Heart left ventricle (tissue), 16 donors: Measurements from ENCODE around the gene DSTN. TPM values are rescaled to one million over a fixed set of nuclear protein-coding genes. Genes with fewer than 3 reads are reported as not detected.

ENCODE experiments used
- ATAC-seq, 4 donors: fragments of 200-7000 bp; cut with Tn5 transposase; one replicate each; pipeline ENCODE4 v1.9.1; 2020 to 2022; ENCODE audit warnings: moderate library complexity in 4 of 4, mild to moderate bottlenecking in 3 of 4, moderate number of reproducible peaks in 1 of 4
- DNase-seq, 5 donors: peaks; one replicate each; pipeline ENCODE4 v3.0.0-alpha.2; 2020
- H3K27ac ChIP-seq, 12 donors: fragments of 200-600 bp; sonication (generic) in 4 of 12; one replicate each; pipeline versions ENCODE4 v1.5.0 to v1.8.0; 2016 to 2022; ENCODE audit warnings: mild to moderate bottlenecking in 2 of 12
- H3K27me3 ChIP-seq, 9 donors: fragments of 200-600 bp; sonication (generic) in 2 of 9; one replicate each; pipeline versions ENCODE4 v1.5.1 to v1.8.0; 2016 to 2022; ENCODE audit warnings: mild to moderate bottlenecking in 3 of 9
- H3K36me3 ChIP-seq, 9 donors: fragments of 200-600 bp; sonication (generic) in 2 of 9; one replicate each; pipeline versions ENCODE4 v1.5.0 to v1.8.0; 2018 to 2022; ENCODE audit warnings: mild to moderate bottlenecking in 2 of 9
- H3K4me1 ChIP-seq, 12 donors: fragments of 200-600 bp; sonication (generic) in 4 of 12; one replicate each; pipeline versions ENCODE4 v1.5.0 to v1.8.0; 2016 to 2022; ENCODE audit warnings: mild to moderate bottlenecking in 3 of 12
- H3K4me3 ChIP-seq, 12 donors: fragments of 200-600 bp; sonication (generic) in 4 of 12; one replicate each; pipeline versions ENCODE4 v1.5.0 to v1.8.0; 2017 to 2022; ENCODE audit warnings: mild to moderate bottlenecking in 9 of 12, moderate library complexity in 4 of 12
- H3K9me3 ChIP-seq, 12 donors: fragments of 200-600 bp; sonication (generic) in 4 of 12; one replicate each; pipeline versions ENCODE4 v1.5.0 to v1.8.0; 2016 to 2022; ENCODE audit warnings: mild to moderate bottlenecking in 1 of 12
- CTCF ChIP-seq, 12 donors: fragments of 200-600 bp; sonication (generic) in 4 of 12; IDR thresholded peaks; one replicate each; pipeline versions ENCODE4 v1.5.0 to v1.8.0; 2018 to 2022; ENCODE audit warnings: antibody characterized with exemption in 12 of 12, mild to moderate bottlenecking in 5 of 12
- POLR2A ChIP-seq, 2 donors: fragments of 450-650 bp; IDR thresholded peaks; one replicate each; pipeline ENCODE4 v1.6.1; 2017; ENCODE audit warnings: antibody characterized with exemption in 2 of 2, mild to moderate bottlenecking in 2 of 2, moderate library complexity in 2 of 2
- WGBS, 4 donors: extraction: QIAGEN DNeasy Blood & Tissue Kit in 2 of 4; methylation state at CpG; one replicate each; pipeline versions ENCODE4 v1.1.5 to v1.1.7; 2013 to 2018; 5-methylcytosine and 5-hydroxymethylcytosine counted together
- intact Hi-C, 10 donors: fragments of 100-400 bp; cut with DNase I; formaldehyde crosslinking; loops; one replicate each; pipeline versions ENCODE4 v1.11.1 to v1.14.2; 2022
- polyA plus RNA-seq, 2 donors: library from polyadenylated mRNA; stranded (reverse); fragments of 200-250 nt; gene quantifications; one replicate each; pipeline ENCODE4 v1.2.3, GENCODE V29; 2013
- total RNA-seq, 9 donors: library from RNA; depleted of rRNA in 2 of 9; stranded (reverse); fragments of >200 nt in 2 of 9; fragmentation: NEBNext Ultra II Directional in 3 of 9; extraction: Animal tissue kit (Norgen Biotek cat#: 25700) in 3 of 9; gene quantifications; one replicate each; pipeline versions ENCODE4 v1.1.0 to v1.2.4, GENCODE V29; 2016 to 2023
- donor health status: ischemic (EF 13 %, LVEDD 7.1; RV severe dilation, severe dysfunction).
- donor health status: healthy with polysubstance abuse.
- donor health status: DM: no; HTN: yes; CAD: no.
- donor health status: DM: no; HTN: no; CAD: no.
- donor health status: ischemic (EF 25% LVEDD 6.9; RV normal size, moderate dysfunction).
- donor health status: ischemic (EF 25% LVEDD 5.7; RV mildly dilated, moderate dysfunction).
- donor health status: healthy.
- donor health status: DM: yes; HTN: yes; CAD: no.
- donor health status: ischemic (EF 35%, LVEDD 5.7; RV mildly dilated, moderate dysfunction).
- donor health status: nonischemic (EF 11% LVEDD 7.7; RV severe dilation, severe dysfunction).
- donor health status: DM: yes; HTN: yes; CAD: no.
- donor health status: PGD.
- donor health status: ischemic (EF 29% LVEDD 5.4; RV normal size, mild dysfunction).
- donor health status: nonischemic (EF 23%, LVEDD 6.1; RV moderate dilation, normal function).

Gene DSTN
- total and polyA plus RNA-seq, 11 donors = 447 to 738 (median 546) TPM

GRCh38 chr20:17648315-17648646, 78.4 kb downstream of the DSTN start:
- ATAC-seq (peak in 3 of 4 donors; percentile 19 to 35 (median 25)), DNase-seq (peak in 2 of 5 donors; percentile 45 to 58)
- Histone ChIP-seq H3K9me3 (no peaks in the 10 kb centered on the region), H3K4me1 (peaks cover 0 to 90% (median 79%) of the 10 kb centered on the region in 12 donors), H3K4me3 (no peak overlapping the region), H3K36me3 (peaks cover 0 to 39% (median 0%) of the 10 kb centered on the region in 9 donors), H3K27ac (peak overlapping the region in 2 of 12 donors; percentile 20 to 59), H3K27me3 (no peaks in the 10 kb centered on the region)
- intact Hi-C loops = loop anchor here in 1 of 10 donors (10.0 kb wide), 1 partner anchor 247 kb away; no protein-coding TSS in a partner anchor
- 70 to 76% (median 71%) methylated on average over 10 of the region's 10 CpGs for WGBS, 4 donors
- TF ChIP-seq CTCF (IDR thresholded peaks at IDR 0.05) (no peak), POLR2A (IDR thresholded peaks at IDR 0.05) (no peak)

- peak in 11 of 12 donors; percentile 19 to 59 (median 39) for TF ChIP-seq CTCF (IDR thresholded peaks at IDR 0.05)
- no peak for TF ChIP-seq POLR2A (IDR thresholded peaks at IDR 0.05)
- Histone ChIP-seq H3K4me3 (no peak overlapping the region), H3K36me3 (peaks cover 0 to 41% (median 2%) of the 10 kb centered on the region in 9 donors), H3K27ac (peak overlapping the region in 2 of 12 donors; percentile 33 to 59), H3K4me1 (peaks cover 0 to 82% (median 73%) of the 10 kb centered on the region in 12 donors), H3K27me3 (no peaks in the 10 kb centered on the region), H3K9me3 (no peaks in the 10 kb centered on the region)
- peak in 1 of 5 donors; percentile 35 for DNase-seq
- WGBS, 4 donors = 50 to 60% (median 58%) methylated on average over 18 to 20 of the region's 20 CpGs
- ATAC-seq = peak in 1 of 4 donors; percentile 52
- intact Hi-C loops = loop anchor here in 1 of 10 donors (10.0 kb wide), 1 partner anchor 246 kb away; no protein-coding TSS in a partner anchor
Observed at GRCh38 chr20:17648791-17649730, 79.2 kb downstream of the DSTN start.

- Histone ChIP-seq H3K4me1 (peaks cover 0 to 81% (median 68%) of the 10 kb centered on the region in 12 donors), H3K4me3 (no peak overlapping the region), H3K27me3 (no peaks in the 10 kb centered on the region), H3K36me3 (peaks cover 0 to 40% (median 8%) of the 10 kb centered on the region in 9 donors), H3K27ac (peak overlapping the region in 1 of 12 donors; percentile 11), H3K9me3 (no peaks in the 10 kb centered on the region)
- DNase-seq = peak in 1 of 5 donors; percentile 23
- intact Hi-C loops = loop anchor here in 1 of 10 donors (10.0 kb wide), 1 partner anchor 254 kb away; no protein-coding TSS in a partner anchor
- 51 to 62% (median 61%) methylated on average over 11 to 12 of the region's 12 CpGs for WGBS, 4 donors
- no peak for ATAC-seq
- TF ChIP-seq CTCF (IDR thresholded peaks at IDR 0.05) (no peak), POLR2A (IDR thresholded peaks at IDR 0.05) (no peak)
Observed at GRCh38 chr20:17650301-17651128, 80.6 kb downstream of the DSTN start.
